GM12873 (cell line): ENCODE results near the gene ALDH1A2.

ENCODE experiments used
- CTCF ChIP-seq: IDR thresholded peaks from 2 replicates; pipeline ENCODE4 v1.5.1; 2012; ENCODE audit warnings: low read depth, mild to moderate bottlenecking, moderate library complexity, low read length, control low read depth; ENCODE audit not compliant: insufficient read depth; ENCODE audit errors: missing control alignments

The ALDH1A2 gene

GRCh38 chr15:57927091-57927631 is 138.3 kb downstream of the ALDH1A2 start:
- no peak for TF ChIP-seq CTCF

GRCh38 chr15:57925650-57926049 is 139.9 kb downstream of the ALDH1A2 start:
- TF ChIP-seq CTCF: no peak

- TF ChIP-seq CTCF: no peak
Measured at GRCh38 chr15:57924598-57924997, 140.9 kb downstream of the ALDH1A2 start.

- TF ChIP-seq CTCF: no peak
Measured at GRCh38 chr15:57923750-57924149, 141.8 kb downstream of the ALDH1A2 start.

GRCh38 chr15:57923306-57923705 is 142.2 kb downstream of the ALDH1A2 start:
- TF ChIP-seq CTCF: no peak

GRCh38 chr15:57922776-57923175 is 142.7 kb downstream of the ALDH1A2 start:
- TF ChIP-seq CTCF: no peak

GRCh38 chr15:57921371-57921770 is 144.1 kb downstream of the ALDH1A2 start:
- TF ChIP-seq CTCF: no peak
